Measurements from ENCODE around the gene SYNE2. TPM values are rescaled to one million over a fixed set of nuclear protein-coding genes. Genes with fewer than 3 reads are reported as not detected.

Gene SYNE2
- total RNA-seq, 2 experiments from 2014 or later = 150 to 212 TPM

GRCh38 chr14:64082837-64083236 lies 230.0 kb downstream of the SYNE2 start:
- no peaks in the 10 kb centered on the region for H3K9me3 ChIP-seq (ENCODE audit: low read length)
- BruUV-seq (replicated peaks) = no TSS peak
- H3K36me3 ChIP-seq (ENCODE audit: insufficient read depth, low read length) = peaks cover 91% of the 10 kb centered on the region
- POLR2A ChIA-PET = interaction anchor here (0.9 to 1.1 kb wide), 3 partner anchors 11 to 326 kb away, joined by 3 to 6 read pairs (median 5); no protein-coding TSS in a partner anchor
- CTCF ChIA-PET (ENCODE audit: unreplicated experiment) = no interaction called here
- H3K9me2 ChIP-seq (ENCODE audit: insufficient read depth, low read length) = no peaks in the 10 kb centered on the region
- no peak for TF ChIP-seq CTCF (conservative IDR thresholded peaks at IDR 0.05; ENCODE audit: low read length)
- TF ChIP-seq EZH2phosphoT487 (IDR thresholded peaks at IDR 0.05; ENCODE audit: borderline replicate concordance, low read depth, low read length) = no peak
- no peaks in the 10 kb centered on the region for H3K4me1 ChIP-seq (ENCODE audit: insufficient read depth, low read length, poor library complexity, severe bottlenecking)
- H2AFZ ChIP-seq (ENCODE audit: low read length) = no peak overlapping the region
- no peak for DNase-seq (ENCODE audit: low spot score)
- no peak overlapping the region for H3K4me3 ChIP-seq (ENCODE audit: low read depth, low read length, poor library complexity, severe bottlenecking)
- H4K20me1 ChIP-seq (ENCODE audit: insufficient read depth, low read length) = no peaks in the 10 kb centered on the region
- intact Hi-C loops (cut with micrococcal nuclease; ENCODE audit: unreplicated experiment) = no loop called here
- no peak overlapping the region for H3K27ac ChIP-seq (ENCODE audit: low read depth, low read length, poor library complexity, severe bottlenecking)
- no peak overlapping the region for H3K4me2 ChIP-seq (ENCODE audit: low read length)
- no peaks in the 10 kb centered on the region for H3K79me2 ChIP-seq (ENCODE audit: insufficient read depth, low read depth, low read length)

- Histone ChIP-seq H3K4me3 (ENCODE audit: low read depth, low read length, poor library complexity, severe bottlenecking) (no peak overlapping the region), H2AFZ (ENCODE audit: low read length) (no peak overlapping the region), H3K9me3 (ENCODE audit: low read length) (no peaks in the 10 kb centered on the region), H3K4me2 (ENCODE audit: low read length) (no peak overlapping the region), H3K36me3 (ENCODE audit: insufficient read depth, low read length) (peaks cover 76% of the 10 kb centered on the region), H4K20me1 (ENCODE audit: insufficient read depth, low read length) (no peaks in the 10 kb centered on the region), H3K9me2 (ENCODE audit: insufficient read depth, low read length) (no peaks in the 10 kb centered on the region), H3K4me1 (ENCODE audit: insufficient read depth, low read length, poor library complexity, severe bottlenecking) (no peaks in the 10 kb centered on the region), H3K79me2 (ENCODE audit: insufficient read depth, low read depth, low read length) (no peaks in the 10 kb centered on the region), H3K27ac (ENCODE audit: low read depth, low read length, poor library complexity, severe bottlenecking) (no peak overlapping the region)
- CTCF ChIA-PET (ENCODE audit: unreplicated experiment) = no interaction called here
- TF ChIP-seq EZH2phosphoT487 (IDR thresholded peaks at IDR 0.05; ENCODE audit: borderline replicate concordance, low read depth, low read length) = no peak
- no peak for TF ChIP-seq CTCF (conservative IDR thresholded peaks at IDR 0.05; ENCODE audit: low read length)
- intact Hi-C loops (cut with micrococcal nuclease; ENCODE audit: unreplicated experiment) = no loop called here
- POLR2A ChIA-PET = interaction anchor here (0.7 kb wide), 1 partner anchor 422 kb away, joined by 3 read pairs; no protein-coding TSS in a partner anchor
- no TSS peak for BruUV-seq (replicated peaks)
- DNase-seq (ENCODE audit: low spot score) = no peak
Observed at GRCh38 chr14:64088647-64088964, 235.8 kb downstream of the SYNE2 start.

GRCh38 chr14:64089920-64090319 lies 237.1 kb downstream of the SYNE2 start:
- ChIA-PET CTCF (ENCODE audit: unreplicated experiment) (no interaction called here), POLR2A (no interaction called here)
- H3K4me1 ChIP-seq (ENCODE audit: insufficient read depth, low read length, poor library complexity, severe bottlenecking) = no peaks in the 10 kb centered on the region
- no peak overlapping the region for H3K4me2 ChIP-seq (ENCODE audit: low read length)
- TF ChIP-seq EZH2phosphoT487 (IDR thresholded peaks at IDR 0.05; ENCODE audit: borderline replicate concordance, low read depth, low read length) = no peak
- TF ChIP-seq CTCF (conservative IDR thresholded peaks at IDR 0.05; ENCODE audit: low read length) = no peak
- no peaks in the 10 kb centered on the region for H4K20me1 ChIP-seq (ENCODE audit: insufficient read depth, low read length)
- intact Hi-C loops (cut with micrococcal nuclease; ENCODE audit: unreplicated experiment) = no loop called here
- BruUV-seq (replicated peaks) = no TSS peak
- no peaks in the 10 kb centered on the region for H3K9me3 ChIP-seq (ENCODE audit: low read length)
- DNase-seq (ENCODE audit: low spot score) = no peak
- no peak overlapping the region for H3K4me3 ChIP-seq (ENCODE audit: low read depth, low read length, poor library complexity, severe bottlenecking)
- no peak overlapping the region for H2AFZ ChIP-seq (ENCODE audit: low read length)
- H3K9me2 ChIP-seq (ENCODE audit: insufficient read depth, low read length) = no peaks in the 10 kb centered on the region
- no peaks in the 10 kb centered on the region for H3K79me2 ChIP-seq (ENCODE audit: insufficient read depth, low read depth, low read length)
- H3K36me3 ChIP-seq (ENCODE audit: insufficient read depth, low read length) = peaks cover 71% of the 10 kb centered on the region
- H3K27ac ChIP-seq (ENCODE audit: low read depth, low read length, poor library complexity, severe bottlenecking) = no peak overlapping the region
